GM12878 (cell line): ENCODE measurements around the gene ITPRIPL2. TPM values are rescaled to one million over a fixed set of nuclear protein-coding genes. Genes with fewer than 3 reads are reported as not detected.
A peak's percentile ranks its signal among the peaks of the same experiment; 100 is the strongest.

Source experiments
- CBX3 ChIP-seq: fragments of 200-600 bp; sonication (generic); IDR thresholded peaks from 2 replicates; pipeline ENCODE4 v1.6.1; 2016; ENCODE audit warnings: low read depth, borderline replicate concordance
- CHD4 ChIP-seq: fragments of 200-600 bp; sonication (generic); IDR thresholded peaks from 2 replicates; pipeline ENCODE4 v1.6.1; 2016; ENCODE audit warnings: mild to moderate bottlenecking
- CREM ChIP-seq: IDR thresholded peaks from 2 replicates; pipeline ENCODE4 v1.6.1; 2014; ENCODE audit warnings: antibody characterized with exemption, low read depth
- CTCF ChIP-seq, 3 experiments: IDR thresholded peaks in 2 of 3; conservative IDR thresholded peaks in 1 of 3; 2 replicates each; pipeline ENCODE4 v1.5.1; 2011; ENCODE audit warnings: low read depth in 3 of 3, low read length in 3 of 3, mild to moderate bottlenecking in 3 of 3, control low read depth in 2 of 3, moderate library complexity in 2 of 3, inconsistent platforms in 1 of 3, mixed read lengths in 1 of 3; ENCODE audit not compliant: control insufficient read depth in 2 of 3, insufficient read depth in 1 of 3; ENCODE audit errors: extremely low read depth in 1 of 3
- GATAD2B ChIP-seq: fragments of 450-650 bp; conservative IDR thresholded peaks from 2 replicates; pipeline ENCODE4 v1.6.1; 2017; ENCODE audit warnings: low read depth, mild to moderate bottlenecking, moderate library complexity
- HDAC6 ChIP-seq: fragments of 200-600 bp; sonication (generic); IDR thresholded peaks from one replicate; pipeline ENCODE4 v1.8.0; 2017; ENCODE audit warnings: antibody characterized with exemption; ENCODE audit not compliant: unreplicated experiment
- IKZF2 ChIP-seq, 2 experiments: fragments of 450-650 bp; IDR thresholded peaks; 2 replicates each; pipeline ENCODE4 v1.6.1; 2017; ENCODE audit warnings: mild to moderate bottlenecking in 2 of 2, moderate library complexity in 2 of 2
- KAT2A ChIP-seq: conservative IDR thresholded peaks from 2 replicates; pipeline ENCODE4 v1.6.1; 2011; ENCODE audit warnings: low read depth, low read length; ENCODE audit not compliant: control insufficient read depth
- KDM1A ChIP-seq: fragments of 200-600 bp; sonication (generic); IDR thresholded peaks from 2 replicates; pipeline ENCODE4 v1.6.1; 2016; ENCODE audit warnings: borderline replicate concordance
- NFXL1 ChIP-seq: fragments of 450-650 bp; IDR thresholded peaks from 2 replicates; pipeline ENCODE4 v1.6.1; 2017; ENCODE audit warnings: antibody characterized with exemption, mild to moderate bottlenecking, borderline replicate concordance
- POU2F2 ChIP-seq: IDR thresholded peaks from 3 replicates; pipeline ENCODE4 v1.6.1; 2011; ENCODE audit warnings: low read depth, mild to moderate bottlenecking, low read length, borderline replicate concordance
- RAD51 ChIP-seq: fragments of 450-650 bp; IDR thresholded peaks from 2 replicates; pipeline ENCODE4 v1.6.1; 2016; ENCODE audit warnings: moderate library complexity, mild to moderate bottlenecking, inconsistent platforms
- SIN3A ChIP-seq: IDR thresholded peaks from 2 replicates; pipeline ENCODE4 v1.6.1; 2012; ENCODE audit warnings: low read depth, low read length, improper control_type of control experiment
- SIX5 ChIP-seq: IDR thresholded peaks from 2 replicates; pipeline ENCODE4 v1.6.1; 2011; ENCODE audit warnings: mild to moderate bottlenecking, low read depth, low read length, moderate library complexity; ENCODE audit not compliant: severe bottlenecking
- TCF12 ChIP-seq: IDR thresholded peaks from 2 replicates; pipeline ENCODE4 v1.6.1; 2011; ENCODE audit warnings: low read depth, mild to moderate bottlenecking, low read length
- USF2 ChIP-seq: IDR thresholded peaks from 2 replicates; pipeline ENCODE4 v1.6.1; 2011; ENCODE audit warnings: low read depth, low read length, improper control_type of control experiment, borderline replicate concordance
- ZBTB11 ChIP-seq: fragments of 450-650 bp; formaldehyde crosslinking; IDR thresholded peaks from 2 replicates; pipeline ENCODE4 v1.5.0; 2022; ENCODE audit warnings: mild to moderate bottlenecking, missing genetic modification characterization
- ZNF592 ChIP-seq: fragments of 450-650 bp; IDR thresholded peaks from 2 replicates; pipeline ENCODE4 v1.6.1; 2017; ENCODE audit warnings: mild to moderate bottlenecking, moderate library complexity
- ZSCAN29 ChIP-seq: fragments of 450-650 bp; IDR thresholded peaks from 2 replicates; pipeline ENCODE4 v1.6.1; 2017; ENCODE audit warnings: mild to moderate bottlenecking, moderate library complexity
- polyA plus RNA-seq, 11 experiments: library from polyadenylated mRNA; depleted of rRNA in 4 of 11; unstranded in 6 of 11; stranded (reverse) in 5 of 11; fragments of >200 nt; fragmentation: Nextera tagmentation in 4 of 11; fragmentation: Illumina TruSeq in 1 of 11; extraction: Ambion mirVana in 4 of 11; extraction: Trizol in 1 of 11; gene quantifications; 1 replicate in 1 of 11; 2 replicates in 10 of 11; pipeline versions ENCODE4 v1.2.1 to v1.2.3, GENCODE V29; 2011 to 2016; ENCODE audit warnings: inconsistent platforms in 2 of 11, missing spikeins in 2 of 11, low read depth in 1 of 11
- total RNA-seq, 4 experiments: library from RNA; depleted of rRNA in 3 of 4; stranded (reverse); fragments of >200 nt in 3 of 4; fragmentation: Illumina TruSeq in 1 of 4; extraction: Trizol in 1 of 4; gene quantifications; 2 replicates each; pipeline versions ENCODE4 v1.2.1 to v1.2.3, GENCODE V29; 2013 to 2021

Gene ITPRIPL2
- total and polyA plus RNA-seq, 10 of the 15 experiments (the other 5 are each of a cell fraction or from before 2014, with no cell fraction given): 0.48 to 14.3 (median 3.5) TPM

- TF ChIP-seq ZSCAN29: no peak
- peak; percentile 82 for TF ChIP-seq RAD51
- TF ChIP-seq CREM: peak; percentile 99
- TF ChIP-seq CTCF (IDR thresholded peaks at IDR 0.05 in 2 of 3, conservative IDR thresholded peaks at IDR 0.05 in 1 of 3; ENCODE audit: control insufficient read depth in 2 of 3, extremely low read depth in 1 of 3, insufficient read depth in 1 of 3, low read depth in 3 of 3, low read length in 3 of 3): no peak
- peak; percentile 69; the same call in 1 of the 3 replicates for TF ChIP-seq POU2F2
- 0 out of 4 replicates have a peak, but pooled peaks of 1 of the 2 experiments have one; percentile 44 for TF ChIP-seq IKZF2 (IDR thresholded peaks at IDR 0.05)
- TF ChIP-seq CHD4: no peak
- TF ChIP-seq KDM1A: no peak
- no peak; the same call in 1 of the 2 replicates for TF ChIP-seq ZNF592
- TF ChIP-seq HDAC6: no peak
- TF ChIP-seq SIN3A: peak; percentile 19; the same call in 1 of the 2 replicates
- TF ChIP-seq GATAD2B: 0 out of 2 replicates have a peak, but pooled peaks have one; percentile 66
- no peak for TF ChIP-seq KAT2A
- TF ChIP-seq CBX3: no peak
- peak; percentile 47; the same call in 1 of the 2 replicates for TF ChIP-seq TCF12
- TF ChIP-seq NFXL1: no peak
- peak; percentile 66 for TF ChIP-seq USF2
- TF ChIP-seq ZBTB11: no peak
- peak; percentile 11 for TF ChIP-seq SIX5
These were observed 46.2 kb upstream of the ITPRIPL2 start, which contains the start of gene COQ7 (continued) for GRCh38 chr16:19067349-19068236.
